PFSK-1 (cell line): ENCODE results near the gene IL34.

Experiments
- POLR2AphosphoS5 ChIP-seq: IDR thresholded peaks from 2 replicates; pipeline ENCODE4 v1.6.1; 2012; ENCODE audit warnings: low read depth, mild to moderate bottlenecking, control low read depth, low read length, moderate library complexity
- TAF1 ChIP-seq: IDR thresholded peaks from 2 replicates; pipeline ENCODE4 v1.6.1; 2012; ENCODE audit warnings: low read length, control low read depth, borderline replicate concordance; ENCODE audit not compliant: insufficient read depth
- TF ChIP-seq, protein P1 (sequence below), 2 experiments: IDR thresholded peaks; 2 replicates each; pipeline versions ENCODE4 v1.6.1 to v1.8.0; 2011 to 2012; ENCODE audit warnings: low read depth in 2 of 2, low read length in 2 of 2, control low read depth in 1 of 2, inconsistent platforms in 1 of 2, mild to moderate bottlenecking in 1 of 2, moderate library complexity in 1 of 2; ENCODE audit not compliant: insufficient read depth in 1 of 2

DNA sequence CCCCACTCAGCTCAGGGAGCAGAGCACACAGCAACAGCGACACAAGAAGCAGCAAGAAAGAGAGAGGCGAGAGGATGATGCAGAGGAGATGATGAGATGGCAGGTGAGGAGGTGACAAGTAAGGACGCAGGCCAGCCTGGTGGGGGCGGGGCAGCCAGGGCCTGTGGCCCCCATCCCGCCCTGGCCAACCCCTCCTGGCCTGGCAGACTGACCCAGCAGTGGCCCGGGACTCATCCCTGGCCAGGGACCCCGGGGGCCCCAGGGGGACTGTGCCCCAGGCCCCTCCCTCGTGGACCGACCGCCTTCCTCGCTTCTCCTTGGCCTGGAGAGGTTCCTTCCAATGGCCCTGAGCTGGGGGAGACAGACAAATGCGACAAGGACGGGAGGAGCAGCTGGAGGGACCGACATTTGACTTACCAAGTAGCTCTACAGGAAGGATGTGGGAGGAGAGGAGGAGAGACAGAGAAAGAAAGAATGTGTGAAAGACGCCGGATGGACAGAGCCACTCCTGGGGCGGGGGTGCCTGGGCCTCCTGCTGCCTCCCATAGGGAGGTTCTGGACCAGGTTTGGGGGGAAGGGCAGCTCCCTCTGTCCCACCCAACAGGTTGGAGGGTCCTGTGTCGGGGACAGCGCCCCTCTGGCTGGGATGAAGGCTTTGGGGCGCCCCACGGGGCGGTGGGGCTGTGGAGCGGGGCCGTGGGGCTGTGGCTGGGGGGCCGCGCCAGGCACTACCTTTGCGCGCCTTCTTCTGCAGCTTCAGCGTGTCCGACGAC lies 32.7 kb downstream of the IL34 start:
- TF ChIP-seq TAF1 (no peak), POLR2AphosphoS5 (no peak)
- TF ChIP-seq, protein P1, sequence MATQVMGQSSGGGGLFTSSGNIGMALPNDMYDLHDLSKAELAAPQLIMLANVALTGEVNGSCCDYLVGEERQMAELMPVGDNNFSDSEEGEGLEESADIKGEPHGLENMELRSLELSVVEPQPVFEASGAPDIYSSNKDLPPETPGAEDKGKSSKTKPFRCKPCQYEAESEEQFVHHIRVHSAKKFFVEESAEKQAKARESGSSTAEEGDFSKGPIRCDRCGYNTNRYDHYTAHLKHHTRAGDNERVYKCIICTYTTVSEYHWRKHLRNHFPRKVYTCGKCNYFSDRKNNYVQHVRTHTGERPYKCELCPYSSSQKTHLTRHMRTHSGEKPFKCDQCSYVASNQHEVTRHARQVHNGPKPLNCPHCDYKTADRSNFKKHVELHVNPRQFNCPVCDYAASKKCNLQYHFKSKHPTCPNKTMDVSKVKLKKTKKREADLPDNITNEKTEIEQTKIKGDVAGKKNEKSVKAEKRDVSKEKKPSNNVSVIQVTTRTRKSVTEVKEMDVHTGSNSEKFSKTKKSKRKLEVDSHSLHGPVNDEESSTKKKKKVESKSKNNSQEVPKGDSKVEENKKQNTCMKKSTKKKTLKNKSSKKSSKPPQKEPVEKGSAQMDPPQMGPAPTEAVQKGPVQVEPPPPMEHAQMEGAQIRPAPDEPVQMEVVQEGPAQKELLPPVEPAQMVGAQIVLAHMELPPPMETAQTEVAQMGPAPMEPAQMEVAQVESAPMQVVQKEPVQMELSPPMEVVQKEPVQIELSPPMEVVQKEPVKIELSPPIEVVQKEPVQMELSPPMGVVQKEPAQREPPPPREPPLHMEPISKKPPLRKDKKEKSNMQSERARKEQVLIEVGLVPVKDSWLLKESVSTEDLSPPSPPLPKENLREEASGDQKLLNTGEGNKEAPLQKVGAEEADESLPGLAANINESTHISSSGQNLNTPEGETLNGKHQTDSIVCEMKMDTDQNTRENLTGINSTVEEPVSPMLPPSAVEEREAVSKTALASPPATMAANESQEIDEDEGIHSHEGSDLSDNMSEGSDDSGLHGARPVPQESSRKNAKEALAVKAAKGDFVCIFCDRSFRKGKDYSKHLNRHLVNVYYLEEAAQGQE (IDR thresholded peaks at IDR 0.05; ENCODE audit: insufficient read depth in 1 of 2, low read depth in 2 of 2, low read length in 2 of 2): no peak
